ENCODE measurements around the gene CCDC24. TPM values are rescaled to one million over a fixed set of nuclear protein-coding genes. Genes with fewer than 3 reads are reported as not detected.

The CCDC24 gene
- total and polyA plus RNA-seq, 2 of the 4 experiments (the other 2 are of a cell fraction) = 1.4 to 4.6 TPM

DNA sequence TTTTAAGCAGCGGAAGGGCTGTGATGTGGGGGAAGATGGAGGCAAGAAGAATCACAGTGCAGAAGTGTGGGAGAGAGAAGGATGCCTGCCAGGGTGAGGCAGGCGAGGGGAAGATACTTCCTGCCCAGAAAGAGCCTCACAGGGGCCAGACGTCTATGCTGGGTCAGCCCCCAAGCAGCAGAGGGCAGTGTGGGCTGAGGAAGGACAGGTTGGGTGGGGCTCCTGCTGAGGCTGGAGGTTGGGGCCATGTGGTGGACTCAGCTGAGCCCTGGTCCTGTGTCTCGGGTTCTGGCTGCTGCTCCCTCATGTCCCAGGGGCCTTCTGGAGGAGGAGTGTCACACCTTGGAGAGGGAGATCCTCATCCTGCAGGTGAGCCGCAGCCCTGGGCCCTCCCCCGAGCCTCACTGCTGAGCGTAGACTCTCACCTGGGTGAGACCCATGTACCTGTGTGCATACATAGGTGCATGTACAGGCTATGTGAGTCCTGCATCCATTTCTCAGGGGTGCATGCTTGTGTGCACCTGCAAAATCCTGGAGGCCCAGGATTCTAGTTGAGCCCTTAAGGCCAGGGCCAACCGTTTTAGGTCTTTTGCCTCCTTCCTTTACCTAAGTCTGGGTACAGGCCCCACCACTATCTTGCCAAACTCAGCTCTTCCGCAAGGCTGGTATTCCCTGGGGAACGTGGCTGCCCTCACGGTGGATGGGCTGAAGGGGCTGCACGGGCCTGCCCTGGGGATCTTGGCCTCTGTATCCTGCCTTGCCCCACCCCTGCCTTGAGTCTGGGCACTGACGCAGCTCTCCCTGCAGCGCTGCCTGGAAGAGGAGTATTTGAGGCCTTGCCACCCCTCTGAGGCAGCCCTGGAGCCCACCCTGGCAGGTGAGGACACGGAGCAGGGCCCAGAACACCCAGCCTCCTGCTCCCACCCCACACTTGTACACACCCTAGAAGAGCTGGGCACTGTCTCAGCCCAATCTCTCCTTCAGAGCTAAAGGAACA is 3.7 kb downstream of the CCDC24 start:
- 81% methylated on average over 7 of the region's 15 CpGs; no CpG with 5 or more reads in 1 of the 2 experiments for WGBS, 2 experiments (ENCODE audit: extremely low coverage in 2 of 2, insufficient read length in 1 of 2)
- Histone ChIP-seq H3K27me3 (ENCODE audit: control insufficient read depth, insufficient read depth, low read length) (no peaks in the 10 kb centered on the region), H2AK9ac (replicated peaks; ENCODE audit: low read depth, low read length, poor library complexity) (no peak overlapping the region), H3K4me2 (ENCODE audit: low read depth, low read length) (no peak overlapping the region), H2BK20ac (ENCODE audit: low read depth, low read length) (no peak overlapping the region), H2BK15ac (ENCODE audit: low read depth, low read length) (no peak overlapping the region), H4K20me1 (ENCODE audit: insufficient read depth, low read length) (no peaks in the 10 kb centered on the region), H3K36me3 (ENCODE audit: control insufficient read depth, insufficient read depth, low read length) (peaks cover 8% of the 10 kb centered on the region; the same call in 1 of the 2 replicates), H2AFZ (replicated peaks; ENCODE audit: low read length, poor library complexity) (peak overlapping the region; percentile 8), H4K8ac (ENCODE audit: low read depth in 2 of 2, low read length in 2 of 2) (no peak overlapping the region), H3K9ac (ENCODE audit: low read depth, low read length) (no peak overlapping the region), H3K79me1 (ENCODE audit: low read depth in 1 of 2, low read length in 2 of 2) (no peaks in the 10 kb centered on the region), H3K4ac (ENCODE audit: low read depth, low read length) (no peak overlapping the region), H2BK120ac (ENCODE audit: low read depth, low read length) (no peak overlapping the region), H3K9me3 (ENCODE audit: control insufficient read depth, insufficient read depth, low read length) (no peaks in the 10 kb centered on the region), H3K4me1 (ENCODE audit: control insufficient read depth, insufficient read depth, low read length) (peaks cover 7% of the 10 kb centered on the region), H4K91ac (ENCODE audit: insufficient read depth, low read depth, low read length) (no peak overlapping the region), H3K56ac (ENCODE audit: extremely low read depth, insufficient read depth, low read length) (no peak overlapping the region), H3K27ac (ENCODE audit: insufficient read depth, low read length) (no peak overlapping the region), H3K9me1 (ENCODE audit: insufficient read depth, low read length) (no peaks in the 10 kb centered on the region), H2BK5ac (ENCODE audit: low read depth, low read length, poor library complexity, severe bottlenecking) (no peak overlapping the region), H4K5ac (ENCODE audit: low read depth, low read length) (no peak overlapping the region), H2AK5ac (ENCODE audit: low read depth, low read length) (peak overlapping the region; percentile 5; the same call in 1 of the 2 replicates), H3K4me3 (ENCODE audit: insufficient read depth, low read depth, low read length) (no peak overlapping the region), H3K14ac (replicated peaks; ENCODE audit: low read depth, low read length) (no peak overlapping the region), H3K18ac (ENCODE audit: low read depth, low read length) (no peak overlapping the region), H3K23ac (ENCODE audit: low read depth, low read length) (no peak overlapping the region)
- POLR2A ChIA-PET (ENCODE audit: unreplicated experiment) = no interaction called here
- no TSS peak for BruUV-seq (replicated peaks)
- intact Hi-C loops (cut with micrococcal nuclease) = no loop called here
- DNase-seq (no peak), ATAC-seq (ENCODE audit: low read depth) (no peak)
- TF ChIP-seq, protein P1, sequence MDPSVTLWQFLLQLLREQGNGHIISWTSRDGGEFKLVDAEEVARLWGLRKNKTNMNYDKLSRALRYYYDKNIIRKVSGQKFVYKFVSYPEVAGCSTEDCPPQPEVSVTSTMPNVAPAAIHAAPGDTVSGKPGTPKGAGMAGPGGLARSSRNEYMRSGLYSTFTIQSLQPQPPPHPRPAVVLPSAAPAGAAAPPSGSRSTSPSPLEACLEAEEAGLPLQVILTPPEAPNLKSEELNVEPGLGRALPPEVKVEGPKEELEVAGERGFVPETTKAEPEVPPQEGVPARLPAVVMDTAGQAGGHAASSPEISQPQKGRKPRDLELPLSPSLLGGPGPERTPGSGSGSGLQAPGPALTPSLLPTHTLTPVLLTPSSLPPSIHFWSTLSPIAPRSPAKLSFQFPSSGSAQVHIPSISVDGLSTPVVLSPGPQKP (IDR thresholded peaks at IDR 0.05; ENCODE audit: borderline replicate concordance, low read depth, low read length) = no peak
- TF ChIP-seq, protein P2, sequence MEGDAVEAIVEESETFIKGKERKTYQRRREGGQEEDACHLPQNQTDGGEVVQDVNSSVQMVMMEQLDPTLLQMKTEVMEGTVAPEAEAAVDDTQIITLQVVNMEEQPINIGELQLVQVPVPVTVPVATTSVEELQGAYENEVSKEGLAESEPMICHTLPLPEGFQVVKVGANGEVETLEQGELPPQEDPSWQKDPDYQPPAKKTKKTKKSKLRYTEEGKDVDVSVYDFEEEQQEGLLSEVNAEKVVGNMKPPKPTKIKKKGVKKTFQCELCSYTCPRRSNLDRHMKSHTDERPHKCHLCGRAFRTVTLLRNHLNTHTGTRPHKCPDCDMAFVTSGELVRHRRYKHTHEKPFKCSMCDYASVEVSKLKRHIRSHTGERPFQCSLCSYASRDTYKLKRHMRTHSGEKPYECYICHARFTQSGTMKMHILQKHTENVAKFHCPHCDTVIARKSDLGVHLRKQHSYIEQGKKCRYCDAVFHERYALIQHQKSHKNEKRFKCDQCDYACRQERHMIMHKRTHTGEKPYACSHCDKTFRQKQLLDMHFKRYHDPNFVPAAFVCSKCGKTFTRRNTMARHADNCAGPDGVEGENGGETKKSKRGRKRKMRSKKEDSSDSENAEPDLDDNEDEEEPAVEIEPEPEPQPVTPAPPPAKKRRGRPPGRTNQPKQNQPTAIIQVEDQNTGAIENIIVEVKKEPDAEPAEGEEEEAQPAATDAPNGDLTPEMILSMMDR (conservative IDR thresholded peaks at IDR 0.05; ENCODE audit: low read depth, low read length) = peak; percentile 29; the same call in 1 of the 2 replicates
- 0 out of 2 replicates have a peak, but pooled peaks have one; percentile 22 for TF ChIP-seq RAD21 (IDR thresholded peaks at IDR 0.05; ENCODE audit: low read length)
- dilution Hi-C loops (cut with HindIII; ENCODE audit: low sequenced_read_pairs, unreplicated experiment) = no loop called here
- in situ Hi-C loops (cut with MboI; ENCODE audit: low sequenced_read_pairs) = no loop called here
- CTCF ChIA-PET = interaction anchor here (1.0 to 1.4 kb wide), 2 partner anchors 11 to 53 kb away, joined by 4 to 5 read pairs; no protein-coding TSS in a partner anchor
